ENCODE data around the gene BSPRY.
A peak's percentile ranks its signal among the peaks of the same experiment; 100 is the strongest.
"Not testable (repeated sequence)": the region's sequence is repeated elsewhere in the genome, so short reads cannot be mapped to it uniquely, and the experiment has no call there.

The BSPRY gene

DNA sequence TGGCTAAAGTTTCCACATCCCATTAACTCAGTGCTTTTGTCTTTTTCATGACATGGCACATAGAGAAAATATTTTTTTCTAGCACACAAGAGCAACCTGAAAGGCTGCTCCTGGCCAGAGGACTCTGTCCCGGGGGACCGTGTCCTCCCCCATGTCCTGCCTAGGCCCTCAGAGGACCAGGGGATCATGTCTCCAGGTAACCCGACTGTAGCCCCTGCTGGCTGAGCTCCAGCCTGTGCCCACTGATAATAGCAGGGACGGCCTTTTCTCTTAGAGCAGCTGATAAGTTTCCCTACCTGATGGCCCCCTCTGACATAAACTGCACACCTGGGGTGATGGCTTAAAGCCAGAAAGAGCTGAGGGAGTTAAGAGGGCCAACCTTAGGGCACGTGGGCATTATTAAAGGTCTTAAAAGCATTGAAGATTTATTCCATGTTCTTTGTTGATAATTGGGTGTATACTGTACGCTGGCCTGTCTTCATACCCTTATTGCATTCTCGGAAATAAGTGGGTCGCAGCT is 21.5 kb downstream of the BSPRY start:
- DNase-seq (ENCODE audit: low read depth): no peak

- no peak for DNase-seq (ENCODE audit: low read depth)
Observed at GRCh38 chr9:113372059-113372458, 22.7 kb downstream of the BSPRY start.

DNA sequence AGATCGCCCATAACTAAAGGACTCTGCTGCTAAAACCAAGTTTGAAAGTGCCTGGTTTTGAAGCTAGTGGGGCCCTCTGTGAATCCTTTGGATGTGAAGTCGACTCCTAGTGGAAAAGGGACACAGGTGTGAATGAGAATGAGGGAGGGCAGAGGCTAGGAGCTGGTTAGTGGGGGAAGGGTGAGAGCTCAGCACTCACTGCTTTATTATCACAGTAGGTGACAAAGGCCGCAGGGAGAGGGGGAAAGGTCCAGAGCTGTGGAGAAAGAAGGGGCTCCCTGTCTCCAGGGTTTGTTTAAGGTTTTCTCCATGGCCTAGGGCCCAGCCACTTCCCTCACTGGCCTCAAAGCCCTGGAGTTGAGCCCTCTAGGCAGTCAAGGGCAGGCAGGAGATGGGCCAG is 23.9 kb downstream of the BSPRY start:
- no peak for DNase-seq (ENCODE audit: low read depth)

DNA sequence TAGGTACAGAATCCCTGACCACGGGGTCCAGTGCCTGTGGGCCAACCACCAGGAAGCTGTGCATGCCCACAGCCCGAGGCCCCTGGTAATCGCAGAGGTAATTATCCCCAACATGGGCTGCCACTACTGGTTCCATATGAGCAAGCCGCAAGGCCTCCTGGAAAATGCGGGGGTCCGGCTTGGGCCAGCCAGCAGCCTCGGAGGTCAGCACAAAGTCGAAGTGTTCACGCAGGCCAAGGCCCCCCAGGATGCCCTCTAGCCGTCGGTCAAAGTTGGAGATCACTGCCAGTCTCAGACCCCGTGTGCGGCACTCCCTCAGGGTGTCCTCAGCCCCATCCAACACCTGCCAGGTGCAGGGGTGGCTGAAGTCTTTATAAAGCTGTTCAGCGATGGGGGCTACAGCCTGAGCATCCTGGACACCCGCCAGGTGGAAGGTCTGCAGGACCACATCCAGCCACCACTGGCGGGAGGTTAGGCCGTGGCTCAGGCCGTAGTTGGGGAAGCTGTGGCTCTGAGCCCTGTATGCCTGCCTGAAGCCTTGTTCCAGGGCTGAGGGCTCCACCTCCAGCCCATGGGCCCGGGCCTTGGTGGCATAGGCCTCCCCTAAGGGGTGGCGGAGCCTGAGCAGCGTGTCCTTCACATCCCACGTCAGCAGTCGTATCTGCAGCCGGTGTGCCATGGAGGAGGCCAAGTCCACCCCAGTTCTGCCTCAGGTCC is 24.5 kb downstream of the BSPRY start:
- no peak for DNase-seq (ENCODE audit: low read depth)

DNA sequence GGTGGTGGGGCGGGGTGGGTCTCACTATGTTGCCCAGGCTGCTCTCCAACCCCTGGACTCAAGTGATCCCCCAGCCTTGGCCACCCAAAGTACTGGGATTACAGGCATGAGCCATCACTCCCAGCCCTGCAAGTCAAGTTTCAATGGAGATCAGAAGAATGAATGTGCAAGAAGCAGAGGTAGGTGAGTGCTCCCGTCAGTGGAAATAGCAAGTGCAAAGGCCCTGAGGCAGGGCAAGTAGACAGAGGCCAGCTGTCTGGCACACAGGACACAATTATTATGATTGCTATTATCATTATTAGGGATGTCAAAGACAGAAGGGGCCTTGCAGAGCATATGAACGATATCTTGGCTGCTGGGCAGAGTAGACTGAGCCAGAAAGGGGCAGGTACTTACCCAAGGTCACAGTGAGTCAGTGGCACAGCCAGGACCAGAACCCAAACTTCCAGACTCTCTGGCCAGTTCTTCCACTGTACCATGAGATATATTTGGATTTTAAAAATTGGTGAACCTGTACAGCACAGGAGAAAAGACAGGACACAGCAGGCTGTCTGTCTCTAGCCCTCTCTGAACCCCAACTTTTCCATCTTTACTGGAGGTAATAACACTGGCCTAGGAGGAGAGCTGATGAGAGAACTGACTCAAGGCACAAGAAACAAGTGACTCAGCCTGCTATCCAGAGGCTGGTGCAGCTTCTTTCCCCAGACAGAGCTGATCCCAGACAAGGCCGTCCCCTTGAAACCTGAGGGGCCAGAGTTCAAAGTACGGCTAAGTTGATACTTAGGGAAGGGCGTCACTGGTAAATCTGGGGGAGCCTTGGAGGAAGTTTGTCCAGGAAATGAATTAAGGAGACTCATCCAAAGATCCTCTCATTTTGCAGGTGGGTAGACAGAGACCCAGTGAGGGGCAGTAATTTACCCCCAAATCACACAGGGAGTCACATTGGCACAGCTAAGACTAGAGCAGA is 26.0 kb downstream of the BSPRY start:
- DNase-seq (ENCODE audit: low read depth): no peak

- DNase-seq (ENCODE audit: low read depth): peak; percentile 31
Observed at GRCh38 chr9:113376634-113377567, 27.6 kb downstream of the BSPRY start, which contains the start of gene HDHD3. Gene HDHD3, minus strand, starts transcription at chr9:113376986. Its CDS starts 2,632 bp downstream, at chr9:113374354.

GRCh38 chr9:113379094-113379828 is 29.9 kb downstream of the BSPRY start:
- not testable (repeated sequence) for DNase-seq (ENCODE audit: low read depth)

DNA sequence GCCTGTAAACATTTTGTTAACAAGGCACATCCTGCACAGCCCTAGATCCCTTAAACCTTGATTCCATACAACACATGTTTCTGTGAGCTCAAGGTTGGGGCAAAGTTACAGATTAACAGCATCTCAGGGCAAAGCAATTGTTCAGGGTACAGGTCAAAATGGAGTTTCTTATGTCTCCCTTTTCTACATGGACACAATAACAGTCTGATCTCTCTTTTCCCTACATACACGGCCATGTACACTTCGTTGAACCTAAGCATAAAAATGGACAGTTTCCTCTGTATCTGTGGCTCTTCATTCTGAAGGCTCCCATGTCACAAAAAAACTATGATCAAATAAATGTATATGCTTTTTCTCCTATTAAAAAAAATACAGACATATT is 30.5 kb downstream of the BSPRY start:
- not testable (repeated sequence) for DNase-seq (ENCODE audit: low read depth)

DNA sequence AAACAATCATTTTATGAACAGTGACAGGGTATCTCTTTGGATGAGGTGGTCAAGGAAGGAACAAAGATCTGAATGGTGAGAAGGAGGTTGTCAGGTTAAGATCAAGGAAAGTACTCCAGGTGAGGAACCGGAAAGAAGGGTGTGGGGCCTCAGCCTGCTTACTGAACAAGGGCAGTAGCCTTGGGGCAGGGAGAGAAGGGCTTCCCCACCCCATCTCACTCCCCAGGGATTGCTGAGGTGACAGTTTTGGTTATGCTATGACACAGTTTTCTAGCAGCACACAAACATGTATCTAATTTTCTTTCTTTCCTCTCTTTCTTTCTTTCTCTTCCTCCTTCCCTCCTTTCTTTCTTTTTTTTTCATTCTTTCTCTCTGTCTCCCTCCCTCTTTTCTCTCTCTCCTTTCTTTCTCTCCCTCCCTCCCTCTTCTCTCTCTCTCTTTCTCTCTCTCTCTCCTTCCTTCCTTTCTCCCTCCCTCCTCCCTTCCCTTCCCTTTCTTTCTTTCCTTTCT is 31.6 kb downstream of the BSPRY start:
- no peak for DNase-seq (ENCODE audit: low read depth)

DNA sequence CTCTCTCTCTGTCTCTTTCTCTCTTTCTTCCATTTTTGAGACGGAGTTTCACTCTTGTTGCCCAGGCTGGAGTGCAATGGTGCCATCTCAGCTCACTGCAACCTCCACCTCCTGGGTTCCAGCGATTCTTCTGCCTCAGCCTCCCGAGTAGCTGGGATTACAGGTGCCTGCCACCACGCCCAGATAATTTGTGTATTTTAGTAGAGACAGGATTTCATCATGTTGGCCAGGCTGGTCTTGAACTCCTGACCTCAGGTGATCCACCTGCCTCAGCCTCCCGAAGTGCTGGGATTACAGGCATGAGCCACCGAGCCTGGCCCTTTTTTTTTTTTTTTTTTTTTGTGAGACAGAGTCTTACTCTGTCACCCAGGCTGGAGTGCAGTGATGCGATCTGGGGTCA is 32.1 kb downstream of the BSPRY start:
- not testable (repeated sequence) for DNase-seq (ENCODE audit: low read depth)

DNA sequence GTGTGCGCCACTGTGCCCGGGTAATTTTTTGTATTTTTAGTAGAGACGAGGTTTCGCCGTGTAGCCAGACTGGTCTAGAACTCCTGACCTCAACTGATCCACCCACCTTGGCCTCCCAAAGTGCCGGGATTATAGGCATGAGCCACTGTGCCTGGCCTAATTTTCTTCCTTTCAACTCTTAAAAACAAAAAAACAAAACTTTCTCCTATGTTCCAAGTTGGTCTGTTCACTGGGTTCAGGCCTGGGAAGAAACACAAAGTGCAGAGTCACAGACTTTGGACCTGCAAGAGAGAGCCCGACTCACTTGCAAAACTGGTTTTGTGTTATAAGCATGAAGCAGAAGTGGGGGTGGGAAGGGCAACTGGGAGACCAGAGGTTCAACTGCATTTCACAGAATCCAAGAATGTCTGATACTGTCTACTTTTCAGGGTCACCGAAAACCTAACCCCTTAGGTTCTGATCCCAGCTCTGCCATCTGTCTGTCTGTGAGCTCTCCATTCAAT is 32.6 kb downstream of the BSPRY start:
- no peak for DNase-seq (ENCODE audit: low read depth)

DNA sequence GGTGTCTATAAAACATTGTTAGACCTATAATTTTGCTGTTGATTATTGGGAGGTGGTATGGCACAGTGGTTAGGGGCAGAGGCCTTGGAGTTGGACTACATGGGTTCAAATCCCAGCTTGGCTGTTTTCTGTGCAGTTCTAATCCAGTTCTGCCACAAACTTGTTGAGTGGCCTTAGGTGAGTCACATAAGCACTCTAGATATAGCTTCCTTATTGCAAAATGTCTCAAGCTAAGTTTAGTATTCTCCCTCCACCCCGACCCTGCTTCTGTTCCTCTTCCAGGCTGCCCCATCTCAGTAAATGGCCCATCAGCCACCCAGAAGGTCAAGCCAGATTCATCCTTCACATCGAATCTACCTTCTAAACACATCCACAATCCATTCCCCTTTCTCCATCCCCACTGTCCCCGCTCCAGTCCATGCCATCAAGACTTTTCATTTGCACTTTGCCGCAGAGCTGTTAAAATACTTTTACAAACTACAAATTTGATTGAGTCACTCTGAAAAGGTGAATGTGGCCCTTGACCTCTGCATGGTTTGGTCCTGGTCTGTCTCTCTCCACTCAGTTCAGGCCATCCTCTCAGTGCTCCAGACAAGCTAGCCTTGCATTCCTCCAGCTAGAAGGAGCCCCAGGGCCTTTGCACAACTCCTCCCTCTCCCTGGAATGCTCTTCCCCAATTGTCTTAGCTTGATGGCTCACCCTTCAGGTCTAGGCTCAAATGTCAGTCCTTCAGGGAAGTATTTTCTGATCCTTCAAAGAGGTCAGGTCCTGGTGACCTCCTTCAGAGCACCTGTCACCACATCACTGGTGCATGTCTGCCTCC is 37.4 kb downstream of the BSPRY start:
- no peak for DNase-seq (ENCODE audit: low read depth)

DNA sequence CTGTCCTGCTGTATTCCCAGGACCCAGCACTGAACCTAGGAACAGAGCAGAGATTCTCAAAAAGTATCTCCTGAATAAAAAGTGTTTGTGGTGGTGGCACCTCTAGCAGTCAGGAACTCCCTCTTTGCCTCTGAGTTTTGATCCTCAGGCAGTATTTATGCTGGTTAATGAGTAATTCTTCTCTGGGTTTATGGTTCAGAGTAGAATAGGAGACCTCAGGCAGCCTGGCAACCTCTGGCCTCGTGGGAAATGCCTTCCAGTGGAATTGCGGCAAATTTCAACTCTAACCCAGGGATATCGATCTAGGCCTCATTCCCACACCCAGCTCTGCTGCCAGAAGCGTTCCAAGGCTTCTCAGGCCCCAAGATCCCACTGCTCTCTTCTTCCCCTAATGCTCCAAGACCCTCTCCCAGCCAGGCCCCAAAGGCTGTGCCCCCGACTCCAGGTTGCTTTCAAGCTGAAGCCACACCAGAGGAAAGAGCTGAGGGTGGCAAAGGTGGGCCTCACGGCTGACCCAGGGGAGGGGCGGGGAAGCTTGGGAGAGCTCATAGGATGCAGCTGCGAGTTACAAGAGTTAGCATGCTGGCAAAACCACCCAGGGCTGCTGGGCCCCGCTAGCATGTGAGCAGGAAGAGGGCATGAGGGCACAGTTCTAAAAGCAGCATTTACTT is 38.4 kb downstream of the BSPRY start:
- DNase-seq (ENCODE audit: low read depth): no peak

DNA sequence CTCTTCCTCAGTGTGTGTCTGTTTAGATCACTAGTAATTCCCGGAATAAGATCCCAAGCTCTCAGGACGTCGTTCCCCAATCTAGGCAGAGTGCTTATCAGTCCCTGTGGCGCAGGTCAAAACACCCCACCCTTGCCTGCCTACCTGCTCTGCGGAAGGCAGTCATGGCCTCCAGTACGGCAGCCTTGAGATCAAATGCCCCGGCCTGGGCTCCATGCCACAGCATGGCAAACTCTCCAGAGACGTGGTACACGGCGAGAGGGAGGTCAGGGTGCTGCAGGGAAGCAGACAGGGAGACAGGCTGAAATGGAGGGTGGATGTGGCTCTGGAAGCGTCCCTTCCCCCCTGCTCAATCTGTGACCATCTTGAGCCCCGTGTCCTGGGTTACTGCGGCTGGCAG is 39.5 kb downstream of the BSPRY start:
- DNase-seq (ENCODE audit: low read depth): no peak

GRCh38 chr9:113389451-113389850 is 40.1 kb downstream of the BSPRY start:
- DNase-seq (ENCODE audit: low read depth): no peak

DNA sequence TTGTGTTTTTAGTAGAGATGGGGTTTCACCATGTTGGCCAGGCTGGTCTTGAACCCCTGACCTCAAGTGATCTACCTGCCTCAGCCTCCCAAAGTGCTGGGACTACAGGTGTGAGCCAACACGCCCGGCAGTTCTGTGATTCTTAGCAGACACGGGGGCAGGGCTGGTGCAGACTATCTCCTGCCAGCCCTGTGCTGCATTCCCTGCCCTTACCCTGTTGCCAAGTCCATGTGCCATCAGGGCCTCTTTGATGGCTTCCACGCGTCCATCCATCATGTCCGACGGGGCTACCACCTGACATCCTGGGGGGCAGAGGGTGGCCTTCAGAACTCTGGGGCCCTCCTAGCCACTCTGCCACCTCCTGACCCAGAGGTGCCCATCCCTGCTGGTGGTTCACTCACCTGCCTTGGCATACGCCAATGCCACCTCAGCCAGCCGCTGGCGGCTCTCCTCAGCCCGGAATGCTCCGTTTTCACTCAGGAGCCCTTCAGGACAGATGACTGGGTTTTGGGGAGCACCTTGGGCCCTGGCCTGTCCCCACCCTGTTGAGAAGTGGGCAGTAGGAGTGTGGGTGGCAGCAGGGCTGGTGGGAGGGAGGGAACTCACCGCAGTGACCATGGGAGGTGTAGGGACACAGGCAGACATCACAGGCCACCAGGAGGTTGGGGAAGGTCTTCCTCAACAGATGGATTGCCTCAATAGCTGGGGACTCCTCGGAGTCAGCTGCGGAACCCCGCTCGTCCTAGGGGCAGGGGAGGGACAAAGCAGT is 41.0 kb downstream of the BSPRY start:
- DNase-seq (ENCODE audit: low read depth): no peak

DNA sequence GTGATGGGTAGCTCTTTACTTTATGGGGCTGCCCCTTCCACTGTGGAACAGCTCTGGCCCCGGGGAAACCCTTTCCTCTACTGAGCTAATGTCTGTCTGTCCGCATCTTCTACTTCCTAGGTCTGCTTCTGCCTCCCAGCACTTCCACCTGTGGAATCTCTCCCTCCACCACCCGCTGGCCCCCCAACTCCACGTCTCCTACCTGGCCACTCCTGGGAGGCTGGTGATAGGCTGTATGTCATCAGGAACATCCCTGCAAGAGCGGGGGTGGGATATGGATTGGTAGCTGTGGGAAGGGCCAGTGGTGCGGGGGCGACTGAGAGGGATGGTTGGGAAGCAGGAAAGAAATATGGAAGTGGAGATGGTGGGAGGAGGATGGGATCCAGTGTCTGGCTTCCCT is 42.6 kb downstream of the BSPRY start:
- DNase-seq (ENCODE audit: low read depth): no peak

DNA sequence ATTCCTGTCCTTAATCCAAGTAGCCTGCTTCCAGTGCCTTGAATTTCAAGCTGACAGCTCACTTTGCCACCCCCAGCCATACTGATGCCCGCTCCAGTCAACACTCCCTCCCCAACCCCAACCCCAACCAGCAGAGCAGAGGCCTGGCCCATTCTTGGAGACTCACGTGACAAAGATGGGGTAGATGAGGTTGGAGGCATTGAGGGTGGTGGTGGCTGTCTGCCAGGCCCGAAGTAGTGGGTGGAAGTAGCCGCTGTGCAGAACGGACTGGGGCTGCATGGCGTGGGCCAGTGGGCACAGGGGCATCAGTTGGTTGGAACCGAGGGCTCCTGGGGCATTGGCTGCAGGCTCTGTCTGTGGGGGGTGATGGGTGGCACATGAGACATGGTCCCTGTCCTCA is 43.9 kb downstream of the BSPRY start:
- DNase-seq (ENCODE audit: low read depth): no peak
